ENCODE data around the gene PSMG2. TPM values are rescaled to one million over a fixed set of nuclear protein-coding genes. Genes with fewer than 3 reads are reported as not detected.

Gene PSMG2
- total and polyA plus RNA-seq, 10 of the 15 experiments (the other 5 are each of a cell fraction or from before 2014, with no cell fraction given) = 88.5 to 268 (median 116) TPM

DNA sequence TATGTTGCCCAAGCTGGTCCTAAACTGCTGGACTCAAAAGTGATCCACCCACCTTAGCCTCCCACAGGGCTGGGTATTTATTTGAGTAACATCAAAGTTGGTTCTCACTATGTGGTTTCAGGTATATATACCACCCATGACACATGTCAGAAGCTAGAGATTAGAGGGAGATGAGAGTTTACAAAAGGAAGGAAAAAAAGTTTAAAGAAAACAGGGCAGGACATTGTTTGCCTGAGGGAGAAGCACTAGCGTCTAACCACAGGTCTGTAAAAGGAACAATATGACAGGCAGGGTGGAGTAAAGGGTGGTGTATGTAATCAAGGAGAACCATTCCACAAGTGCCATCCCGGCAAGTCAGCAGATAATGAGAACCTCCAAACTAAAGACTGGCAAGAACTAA, 8.8 kb upstream of the PSMG2 start:
- Histone ChIP-seq H3K4me3 (no peak overlapping the region), H3K27ac (ENCODE audit: control insufficient read depth, insufficient read depth) (no peak overlapping the region), H3K27me3 (replicated peaks in 1 of 2; ENCODE audit: control insufficient read depth in 2 of 2, insufficient read depth in 2 of 2, low read length in 1 of 2) (no peaks in the 10 kb centered on the region), H3K4me1 (ENCODE audit: control insufficient read depth, insufficient read depth, low read length) (no peaks in the 10 kb centered on the region), H4K20me1 (ENCODE audit: control insufficient read depth, insufficient read depth) (no peaks in the 10 kb centered on the region), H3K36me3 (ENCODE audit: control insufficient read depth in 2 of 2, insufficient read depth in 2 of 2, low read length in 1 of 2) (peaks cover 0 to 3% of the 10 kb centered on the region in 2 experiments; a peak in 1 of 4 replicates), H2AFZ (ENCODE audit: control insufficient read depth, low read depth, low read length) (no peak overlapping the region), H3K9me3 (replicated peaks; ENCODE audit: control insufficient read depth, insufficient read depth, low read length) (no peaks in the 10 kb centered on the region), H3K4me2 (ENCODE audit: control insufficient read depth, insufficient read depth) (no peak overlapping the region), H3K9ac (ENCODE audit: control insufficient read depth, insufficient read depth, low read length) (no peak overlapping the region), H3K79me2 (ENCODE audit: control insufficient read depth, insufficient read depth, low read length) (no peaks in the 10 kb centered on the region)
- RAD21 ChIA-PET (ENCODE audit: unreplicated experiment) = interaction anchor here (0.7 kb wide), 1 partner anchor 823 kb away, joined by 3 read pairs; no protein-coding TSS in a partner anchor
- no TSS peak for BruUV-seq (replicated peaks)
- SMC1A ChIA-PET (ENCODE audit: uncharacterized antibody, unreplicated experiment) = no interaction called here
- intact Hi-C loops (cut with micrococcal nuclease; ENCODE audit: unreplicated experiment) (no loop called here), in situ Hi-C loops (cut with MboI) (no loop called here)
- POLR2A ChIA-PET = interaction anchor here (0.6 to 0.9 kb wide), 3 partner anchors 8 to 731 kb away, joined by 3 to 4 read pairs (median 3); partner anchors contain the start of gene CEP76
- WGBS (ENCODE audit: insufficient coverage, insufficient replicate concordance, low lambda C conversion rate, missing lambda C conversion rate) = 31% methylated on average over 2 of the region's 2 CpGs
- ATAC-seq = peak; percentile 65
- CTCF ChIA-PET = interaction anchor here (0.6 kb wide), 1 partner anchor 430 kb away, joined by 3 read pairs; no protein-coding TSS in a partner anchor
- no peak for FAIRE-seq
- TF ChIP-seq TCF3 (IDR thresholded peaks at IDR 0.05; ENCODE audit: borderline replicate concordance, insufficient read depth, low read depth, low read length) (no peak), DPF2 (IDR thresholded peaks at IDR 0.05) (no peak), JUNB (IDR thresholded peaks at IDR 0.05) (peak; percentile 42; the same call in 1 of the 2 replicates), RUNX3 (IDR thresholded peaks at IDR 0.05; ENCODE audit: low read length) (peak; percentile 59)
- DNase-seq (ENCODE audit: low read depth, low spot score) = no peak

DNA sequence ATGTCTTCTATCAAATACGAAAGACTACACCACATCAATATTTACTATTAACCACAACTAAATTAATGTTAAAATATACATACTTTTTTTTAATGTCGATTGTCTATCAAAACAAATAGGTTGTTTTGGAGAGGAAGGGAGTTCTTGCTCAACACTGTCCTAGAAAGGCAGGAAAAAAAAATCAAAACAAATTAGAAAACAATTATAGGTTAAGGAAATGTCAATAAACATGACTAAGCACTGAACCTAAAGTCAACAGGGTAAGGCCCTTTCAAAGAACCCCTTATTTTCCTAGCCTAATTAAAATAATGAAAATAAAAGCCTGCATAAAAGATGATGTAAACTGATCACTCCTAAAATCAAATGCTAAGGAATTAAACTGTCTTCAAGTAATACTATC, 3.1 kb upstream of the PSMG2 start:
- BruUV-seq (replicated peaks) = no TSS peak
- ChIA-PET SMC1A (ENCODE audit: uncharacterized antibody, unreplicated experiment) (no interaction called here), CTCF (interaction anchor here (1.5 kb wide), 1 partner anchor 25 kb away, joined by 4 read pairs; no protein-coding TSS in a partner anchor), POLR2A (no interaction called here), RAD21 (ENCODE audit: unreplicated experiment) (no interaction called here)
- Histone ChIP-seq H3K79me2 (ENCODE audit: control insufficient read depth, insufficient read depth, low read length) (peaks cover 46% of the 10 kb centered on the region), H3K9me3 (replicated peaks; ENCODE audit: control insufficient read depth, insufficient read depth, low read length) (no peaks in the 10 kb centered on the region), H3K4me3 (no peak overlapping the region; the same call in 1 of the 2 replicates), H3K4me2 (ENCODE audit: control insufficient read depth, insufficient read depth) (no peak overlapping the region), H3K27ac (ENCODE audit: control insufficient read depth, insufficient read depth) (no peak overlapping the region), H2AFZ (ENCODE audit: control insufficient read depth, low read depth, low read length) (no peak overlapping the region), H3K9ac (ENCODE audit: control insufficient read depth, insufficient read depth, low read length) (no peak overlapping the region), H3K27me3 (replicated peaks in 1 of 2; ENCODE audit: control insufficient read depth in 2 of 2, insufficient read depth in 2 of 2, low read length in 1 of 2) (no peaks in the 10 kb centered on the region), H3K36me3 (ENCODE audit: control insufficient read depth in 2 of 2, insufficient read depth in 2 of 2, low read length in 1 of 2) (peaks cover 0 to 3% of the 10 kb centered on the region in 2 experiments; a peak in 1 of 4 replicates), H4K20me1 (ENCODE audit: control insufficient read depth, insufficient read depth) (no peaks in the 10 kb centered on the region), H3K4me1 (ENCODE audit: control insufficient read depth, insufficient read depth, low read length) (peaks cover 15% of the 10 kb centered on the region)
- TF ChIP-seq FOXM1 (IDR thresholded peaks at IDR 0.05; ENCODE audit: low read depth, low read length) = no peak
- no peak for TF ChIP-seq BACH1 (IDR thresholded peaks at IDR 0.05; ENCODE audit: borderline replicate concordance)
- TF ChIP-seq ZNF207 (IDR thresholded peaks at IDR 0.05; ENCODE audit: borderline replicate concordance) = no peak
- no peak for TF ChIP-seq RBBP5 (conservative IDR thresholded peaks at IDR 0.05)
- no peak for TF ChIP-seq E4F1 (IDR thresholded peaks at IDR 0.05; ENCODE audit: borderline replicate concordance, partially characterized antibody)
- no peak for TF ChIP-seq GATAD2B (conservative IDR thresholded peaks at IDR 0.05; ENCODE audit: low read depth)
- no peak for TF ChIP-seq CBX3 (IDR thresholded peaks at IDR 0.05; ENCODE audit: borderline replicate concordance, low read depth)
- no peak for TF ChIP-seq HDGF (IDR thresholded peaks at IDR 0.05)
- TF ChIP-seq NR2C1 (IDR thresholded peaks at IDR 0.05) = no peak
- TF ChIP-seq ESRRA (IDR thresholded peaks at IDR 0.05; ENCODE audit: low read length) = no peak
- no peak for TF ChIP-seq SRF (IDR thresholded peaks at IDR 0.05; ENCODE audit: low read depth in 2 of 2, low read length in 2 of 2)
- no peak for TF ChIP-seq NFYB (IDR thresholded peaks at IDR 0.05; ENCODE audit: insufficient read depth, low read depth, low read length)
- TF ChIP-seq PAX8 (IDR thresholded peaks at IDR 0.05) = no peak
- TF ChIP-seq NFXL1 (IDR thresholded peaks at IDR 0.05; ENCODE audit: borderline replicate concordance) = no peak
- FAIRE-seq (no peak), ATAC-seq (no peak), DNase-seq (ENCODE audit: low read depth, low spot score) (no peak)
- 67% methylated on average over 2 of the region's 2 CpGs for WGBS (ENCODE audit: insufficient coverage, insufficient replicate concordance, low lambda C conversion rate, missing lambda C conversion rate)
- in situ Hi-C loops (cut with MboI) (no loop called here), intact Hi-C loops (cut with micrococcal nuclease; ENCODE audit: unreplicated experiment) (no loop called here)
